Activated naive CD8-positive, alpha-beta T cell (primary cell): ENCODE results near the gene EVI2B.
"Not testable (repeated sequence)": the region's sequence is repeated elsewhere in the genome, so short reads cannot be mapped to it uniquely, and the experiment has no call there.

Source experiments
- H3K27ac Mint-ChIP-seq: one replicate; pipeline ENCODE4 v1.8.0; 2021; ENCODE audit warnings: mixed read lengths
- H3K27me3 Mint-ChIP-seq: one replicate; pipeline ENCODE4 v1.8.0; 2021; ENCODE audit warnings: mixed read lengths
- H3K36me3 Mint-ChIP-seq: one replicate; pipeline ENCODE4 v1.8.0; 2021; ENCODE audit warnings: mixed read lengths
- H3K4me1 Mint-ChIP-seq: one replicate; pipeline ENCODE4 v1.8.0; 2021; ENCODE audit warnings: low read depth, mixed read lengths
- H3K4me3 Mint-ChIP-seq: one replicate; pipeline ENCODE4 v1.8.0; 2021; ENCODE audit warnings: mild to moderate bottlenecking, mixed read lengths
- H3K9me3 Mint-ChIP-seq: one replicate; pipeline ENCODE4 v1.8.0; 2021; ENCODE audit warnings: low read depth, mixed read lengths

Gene EVI2B

DNA sequence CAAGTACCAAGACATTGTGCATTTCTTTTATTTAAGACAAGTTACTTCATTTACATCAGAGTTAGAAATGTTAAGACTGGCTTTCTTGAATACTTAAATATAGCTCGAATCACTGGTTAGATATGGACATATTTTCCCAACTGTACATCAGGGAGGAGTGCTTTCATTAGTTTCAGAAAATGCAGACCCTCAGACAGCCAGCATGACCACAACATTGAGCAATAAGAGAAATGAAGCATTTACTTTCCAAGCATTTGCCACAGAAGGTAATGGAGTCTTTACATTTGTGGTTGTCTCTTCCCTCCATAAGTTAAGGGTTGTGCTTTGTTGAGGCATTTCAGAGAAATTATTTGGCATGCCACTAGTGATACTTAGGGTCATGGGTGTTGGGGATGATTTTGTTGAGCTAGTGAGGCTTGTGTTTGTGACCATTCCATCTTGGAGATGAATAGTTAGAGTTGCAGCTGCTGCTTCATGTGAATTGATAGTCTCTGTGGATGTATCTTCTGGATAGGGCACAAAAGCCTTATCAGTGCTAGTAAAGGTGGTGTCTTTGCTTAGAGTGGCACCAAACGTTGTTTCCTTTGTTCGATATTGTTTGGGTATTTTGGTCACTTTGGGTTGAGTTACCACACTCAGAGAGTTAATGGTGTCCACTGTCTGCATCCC is 18.9 kb downstream of the EVI2B start:
- no peaks in the 10 kb centered on the region for H3K9me3 Mint-ChIP-seq
- peaks cover 15% of the 10 kb centered on the region for H3K4me1 Mint-ChIP-seq
- no peak overlapping the region for H3K27ac Mint-ChIP-seq
- no peaks in the 10 kb centered on the region for H3K27me3 Mint-ChIP-seq
- no peak overlapping the region for H3K4me3 Mint-ChIP-seq
- H3K36me3 Mint-ChIP-seq, result peaks cover 4% of the 10 kb centered on the region

DNA sequence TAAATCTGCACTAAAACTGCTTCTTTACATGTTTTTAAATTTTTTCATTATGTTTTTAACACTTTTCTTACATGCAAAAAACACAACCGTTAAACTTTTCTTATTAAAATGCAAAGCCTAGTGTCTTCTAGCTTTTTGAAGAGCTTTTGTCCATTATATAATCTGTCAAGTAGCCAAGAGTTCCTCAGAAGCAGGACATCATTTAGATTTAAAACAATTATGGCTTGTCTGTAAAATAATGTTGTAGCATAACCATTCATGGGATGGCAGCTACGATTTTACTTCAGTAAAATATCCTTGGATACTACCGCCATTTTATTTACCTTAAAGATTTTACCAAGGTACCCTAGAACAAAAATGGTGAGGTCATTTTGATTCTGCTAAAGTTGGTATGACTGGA is 19.6 kb downstream of the EVI2B start:
- no peaks in the 10 kb centered on the region for H3K9me3 Mint-ChIP-seq
- H3K27ac Mint-ChIP-seq, result no peak overlapping the region
- H3K27me3 Mint-ChIP-seq, result no peaks in the 10 kb centered on the region
- no peak overlapping the region for H3K4me3 Mint-ChIP-seq
- H3K36me3 Mint-ChIP-seq, result peaks cover 4% of the 10 kb centered on the region
- H3K4me1 Mint-ChIP-seq, result peaks cover 10% of the 10 kb centered on the region

DNA sequence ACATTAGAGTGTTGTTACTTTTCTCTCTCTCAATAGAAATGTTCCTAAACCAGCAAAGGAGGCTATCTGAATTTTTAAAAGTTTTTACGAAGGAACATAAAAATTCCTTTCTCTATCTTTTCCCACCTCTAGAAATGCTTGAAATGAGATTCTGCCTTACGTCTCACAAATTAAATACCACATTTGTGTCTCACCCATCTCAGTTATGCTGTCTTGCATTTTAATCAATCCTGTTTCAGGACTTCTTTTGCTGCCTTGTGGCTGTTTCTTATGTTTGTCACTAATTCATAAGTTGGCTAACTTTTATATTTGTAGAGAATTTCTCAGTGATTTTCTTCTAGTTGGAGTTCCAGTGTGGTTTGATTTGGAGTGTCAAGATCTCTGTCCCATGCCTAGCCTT is 20.3 kb downstream of the EVI2B start:
- Mint-ChIP-seq H3K27ac (no peak overlapping the region), H3K27me3 (no peaks in the 10 kb centered on the region), H3K4me3 (no peak overlapping the region), H3K9me3 (no peaks in the 10 kb centered on the region), H3K4me1 (peaks cover 16% of the 10 kb centered on the region), H3K36me3 (peaks cover 4% of the 10 kb centered on the region)

DNA sequence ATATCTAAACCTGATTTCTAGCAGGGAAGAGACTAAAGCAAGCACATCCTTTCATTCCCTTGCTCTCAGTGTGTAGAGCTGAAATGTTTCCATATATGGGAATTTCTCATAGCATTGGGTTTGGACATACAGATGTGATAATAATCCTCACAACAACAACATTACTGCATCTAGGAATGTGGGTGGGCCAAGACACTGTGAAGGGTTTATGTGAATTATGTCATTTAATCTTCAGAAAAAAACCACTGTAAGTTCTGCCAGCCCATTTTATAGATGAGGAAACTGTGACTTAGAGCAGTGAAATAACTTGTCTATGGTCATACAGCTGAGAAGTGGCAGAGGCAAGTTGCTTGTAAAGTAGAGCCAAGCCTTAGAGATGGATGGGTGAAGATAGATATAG is 22.0 kb downstream of the EVI2B start:
- H3K4me1 Mint-ChIP-seq, result peaks cover 23% of the 10 kb centered on the region
- no peaks in the 10 kb centered on the region for H3K9me3 Mint-ChIP-seq
- H3K36me3 Mint-ChIP-seq, result peaks cover 4% of the 10 kb centered on the region
- H3K4me3 Mint-ChIP-seq, result no peak overlapping the region
- H3K27me3 Mint-ChIP-seq, result no peaks in the 10 kb centered on the region
- H3K27ac Mint-ChIP-seq, result no peak overlapping the region

DNA sequence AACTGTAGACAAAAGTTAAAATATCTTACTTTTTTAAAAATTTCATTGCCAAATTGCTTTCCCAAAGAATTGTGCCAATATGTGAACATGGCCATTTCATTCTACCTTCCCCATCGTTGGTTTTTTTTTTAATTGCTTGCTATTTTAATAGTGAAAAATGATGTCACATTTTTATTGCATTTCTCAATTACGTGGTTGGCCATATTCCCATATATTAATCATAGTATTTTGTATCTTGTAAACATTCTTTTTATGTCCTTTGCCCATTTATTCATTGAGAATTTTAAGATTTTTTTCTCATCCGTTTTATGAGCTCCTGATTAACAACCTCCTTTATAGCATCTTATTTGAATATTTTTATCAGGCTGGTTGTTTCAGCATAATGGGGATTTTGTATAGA is 24.1 kb downstream of the EVI2B start:
- H3K27ac Mint-ChIP-seq, result no peak overlapping the region
- peaks cover 24% of the 10 kb centered on the region for H3K4me1 Mint-ChIP-seq
- H3K4me3 Mint-ChIP-seq, result no peak overlapping the region
- no peaks in the 10 kb centered on the region for H3K27me3 Mint-ChIP-seq
- H3K36me3 Mint-ChIP-seq, result peaks cover 4% of the 10 kb centered on the region
- no peaks in the 10 kb centered on the region for H3K9me3 Mint-ChIP-seq

DNA sequence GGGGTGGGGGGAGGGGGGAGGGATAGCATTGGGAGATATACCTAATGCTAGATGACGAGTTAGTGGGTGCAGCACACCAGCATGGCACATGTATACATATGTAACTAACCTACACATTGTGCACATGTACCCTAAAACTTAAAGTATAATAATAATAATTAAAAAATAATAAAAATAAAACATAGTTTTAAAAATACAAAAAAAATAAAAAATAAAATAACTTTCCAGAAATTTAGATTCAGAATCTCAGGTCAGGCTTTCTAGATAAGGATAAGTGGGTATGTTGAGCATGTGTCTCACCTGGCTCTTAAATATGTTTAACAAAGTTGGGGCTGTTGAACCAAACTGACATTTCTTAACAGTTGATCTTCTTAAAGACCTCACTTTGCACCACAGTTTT is 25.9 kb downstream of the EVI2B start:
- peaks cover 24% of the 10 kb centered on the region for H3K4me1 Mint-ChIP-seq
- not testable (repeated sequence) for H3K9me3 Mint-ChIP-seq

DNA sequence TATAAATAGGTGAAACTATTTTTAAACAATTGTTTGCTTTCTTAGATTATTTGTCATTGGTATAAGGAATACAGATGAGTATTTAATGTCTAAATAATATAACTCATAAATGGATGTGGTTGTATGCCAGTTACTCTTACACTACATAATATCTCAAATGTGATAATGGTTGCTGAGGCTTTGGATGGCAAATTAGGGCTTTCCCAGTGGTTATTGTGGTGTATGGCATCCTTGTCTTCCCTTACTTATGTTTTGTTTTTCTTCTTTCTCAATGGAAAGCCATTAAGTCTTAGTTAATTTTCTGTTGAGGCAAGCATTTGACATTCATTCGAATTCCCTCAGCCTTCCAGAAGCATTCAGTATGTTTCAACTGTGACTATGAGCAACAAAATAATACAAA is 27.3 kb downstream of the EVI2B start:
- peaks cover 24% of the 10 kb centered on the region for H3K4me1 Mint-ChIP-seq
- H3K9me3 Mint-ChIP-seq, result no peaks in the 10 kb centered on the region
- H3K27ac Mint-ChIP-seq, result no peak overlapping the region
- H3K36me3 Mint-ChIP-seq, result no peaks in the 10 kb centered on the region
- no peak overlapping the region for H3K4me3 Mint-ChIP-seq
- H3K27me3 Mint-ChIP-seq, result no peaks in the 10 kb centered on the region

More for the DNA sequence above, 25.9 kb downstream of the EVI2B start:
- H3K4me3 Mint-ChIP-seq, H3K27ac Mint-ChIP-seq, H3K27me3 Mint-ChIP-seq, H3K36me3 Mint-ChIP-seq: not testable (repeated sequence)

DNA sequence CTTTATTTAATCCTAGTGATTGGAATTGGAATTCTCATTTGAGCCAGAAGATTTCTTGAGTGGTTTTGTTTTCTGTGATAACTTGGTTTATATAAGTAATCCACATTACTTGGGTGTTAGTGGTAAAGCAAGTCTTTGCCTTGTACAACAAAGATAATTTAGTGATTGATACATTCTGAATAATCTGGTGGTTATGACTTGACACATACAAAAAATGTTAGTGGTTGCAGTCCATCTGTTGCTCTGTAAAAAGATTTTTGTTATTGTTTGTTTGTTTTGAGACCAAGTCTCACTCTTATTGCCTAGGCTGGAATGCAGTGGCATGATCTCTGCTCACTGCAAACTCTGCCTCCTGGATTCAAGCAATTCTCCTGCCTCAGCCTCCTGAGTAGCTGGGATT is 30.0 kb downstream of the EVI2B start:
- no peak overlapping the region for H3K4me3 Mint-ChIP-seq
- H3K27me3 Mint-ChIP-seq, result no peaks in the 10 kb centered on the region
- peaks cover 11% of the 10 kb centered on the region for H3K4me1 Mint-ChIP-seq

DNA sequence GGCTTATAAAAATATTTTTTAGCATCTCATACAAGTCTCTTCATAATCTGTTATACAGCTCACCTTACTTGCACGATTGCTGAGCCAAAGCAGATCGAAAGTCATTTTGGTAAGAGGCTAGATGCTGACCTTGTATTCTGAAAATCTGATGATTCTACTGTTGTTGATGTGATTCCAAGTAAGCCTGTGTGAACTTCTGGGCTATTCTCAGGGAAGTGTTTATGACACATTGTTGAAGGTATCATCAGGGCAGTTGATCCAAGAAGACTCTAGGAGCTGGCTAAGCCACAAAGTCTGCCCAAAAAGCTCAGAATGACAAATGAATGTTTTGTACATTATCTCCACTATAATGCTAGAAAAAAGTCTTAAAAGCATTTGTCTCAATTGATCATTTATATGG is 32.8 kb downstream of the EVI2B start:
- Mint-ChIP-seq H3K27me3 (no peaks in the 10 kb centered on the region), H3K4me3 (no peak overlapping the region), H3K9me3 (no peaks in the 10 kb centered on the region), H3K4me1 (no peaks in the 10 kb centered on the region), H3K27ac (no peak overlapping the region), H3K36me3 (peaks cover 3% of the 10 kb centered on the region)

More for the DNA sequence above, 30.0 kb downstream of the EVI2B start:
- H3K36me3 Mint-ChIP-seq, result no peaks in the 10 kb centered on the region
- no peaks in the 10 kb centered on the region for H3K9me3 Mint-ChIP-seq
- no peak overlapping the region for H3K27ac Mint-ChIP-seq

DNA sequence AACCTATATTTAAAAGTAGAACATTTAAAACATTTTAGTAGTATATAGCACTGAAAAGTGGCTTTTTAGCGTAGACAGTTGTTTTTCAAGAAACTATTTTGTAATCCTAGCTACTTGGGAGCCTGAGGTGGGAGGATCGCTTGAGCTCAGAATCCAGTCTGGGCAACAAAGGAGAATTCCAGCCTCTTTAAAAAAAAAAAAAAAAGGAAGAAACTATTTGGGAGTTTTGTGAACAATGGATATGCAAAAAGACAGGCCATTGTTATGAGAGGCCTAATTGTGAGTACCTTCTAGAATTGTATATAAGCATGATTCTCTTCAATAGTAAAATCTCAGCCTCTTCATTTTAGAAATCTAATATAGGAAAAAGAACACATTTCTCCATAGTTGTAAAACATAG is 34.5 kb downstream of the EVI2B start:
- Mint-ChIP-seq H3K27ac (no peak overlapping the region), H3K36me3 (peaks cover 5% of the 10 kb centered on the region), H3K27me3 (no peaks in the 10 kb centered on the region), H3K4me1 (no peaks in the 10 kb centered on the region), H3K4me3 (no peak overlapping the region), H3K9me3 (no peaks in the 10 kb centered on the region)

DNA sequence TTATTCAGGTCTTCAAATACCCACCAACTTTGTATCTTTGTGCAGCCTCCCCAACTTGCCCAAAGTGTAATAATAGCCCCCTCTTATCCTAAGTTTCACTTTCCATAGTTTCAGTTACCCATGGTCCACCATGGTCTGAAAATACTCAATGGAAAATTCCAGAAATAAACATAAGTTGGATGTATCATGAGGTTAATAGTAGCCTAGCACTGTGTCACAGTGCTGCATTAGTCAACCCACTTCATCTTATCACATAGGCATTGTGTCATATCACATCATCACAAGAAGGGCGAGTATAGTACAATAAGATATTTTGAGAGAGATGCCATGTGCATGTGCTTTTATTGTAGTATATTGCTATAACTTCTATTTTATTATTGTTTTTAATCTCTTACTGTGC is 38.7 kb downstream of the EVI2B start:
- Mint-ChIP-seq H3K36me3 (peaks cover 11% of the 10 kb centered on the region), H3K4me1 (no peaks in the 10 kb centered on the region), H3K4me3 (no peak overlapping the region), H3K9me3 (no peaks in the 10 kb centered on the region), H3K27me3 (no peaks in the 10 kb centered on the region), H3K27ac (no peak overlapping the region)

DNA sequence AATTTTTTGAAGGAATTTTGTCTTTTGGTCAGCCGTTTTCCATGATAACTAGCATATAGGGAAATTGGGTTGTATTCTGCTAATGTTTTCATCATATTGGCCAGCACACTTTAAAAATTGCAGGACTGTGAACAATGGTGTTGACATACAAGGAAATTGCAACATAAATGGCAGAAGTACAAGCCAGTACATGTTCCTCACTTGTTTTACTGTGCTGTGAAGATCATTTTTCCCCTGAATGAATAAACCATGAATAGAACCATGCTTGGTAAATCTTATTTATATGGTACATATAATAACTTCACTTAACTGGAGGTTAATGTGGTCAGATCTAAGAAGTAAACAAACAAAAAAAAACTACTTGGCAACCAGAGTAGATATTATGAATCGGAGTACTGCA is 39.6 kb downstream of the EVI2B start:
- Mint-ChIP-seq H3K4me3 (no peak overlapping the region), H3K9me3 (no peaks in the 10 kb centered on the region), H3K4me1 (no peaks in the 10 kb centered on the region), H3K27me3 (no peaks in the 10 kb centered on the region), H3K36me3 (peaks cover 11% of the 10 kb centered on the region), H3K27ac (no peak overlapping the region)

DNA sequence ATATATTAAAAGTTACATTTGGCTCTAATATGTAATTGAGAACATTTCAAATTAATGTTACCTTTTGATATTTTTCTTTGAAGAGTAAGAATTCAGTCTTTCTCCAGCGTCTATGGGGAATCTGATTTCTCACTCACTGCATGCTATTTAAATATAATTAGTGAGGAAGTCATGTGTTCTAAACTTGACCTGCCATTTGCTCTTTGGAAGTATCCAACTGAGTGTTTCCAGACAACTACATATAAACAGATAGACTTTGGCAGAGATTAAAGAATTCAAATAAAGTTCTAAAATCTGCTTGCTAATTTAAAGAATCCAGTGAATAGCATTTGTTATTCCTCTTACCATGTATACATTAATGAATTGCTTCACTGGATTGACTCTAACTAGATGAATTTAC is 40.3 kb downstream of the EVI2B start:
- Mint-ChIP-seq H3K27me3 (no peaks in the 10 kb centered on the region), H3K4me3 (no peak overlapping the region), H3K36me3 (peaks cover 15% of the 10 kb centered on the region), H3K9me3 (no peaks in the 10 kb centered on the region), H3K27ac (no peak overlapping the region), H3K4me1 (no peaks in the 10 kb centered on the region)

DNA sequence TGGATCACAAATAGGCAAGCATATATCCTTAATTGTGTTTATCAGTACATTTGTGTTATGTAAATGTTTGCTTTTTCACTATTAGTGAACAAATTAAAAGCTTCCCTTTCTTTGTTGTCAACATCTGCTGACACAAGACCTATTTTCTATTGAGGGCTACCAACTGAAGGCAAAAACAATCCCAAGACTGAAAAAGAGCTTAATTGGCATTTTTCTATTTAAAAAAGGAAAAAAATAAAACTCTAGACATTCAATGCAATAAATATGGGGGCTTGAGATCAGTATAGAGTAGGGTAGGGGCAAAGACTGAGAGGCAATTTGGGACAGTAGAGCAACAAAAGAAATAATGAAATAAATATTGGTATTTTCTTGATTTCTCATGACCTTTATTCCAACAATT is 41.1 kb downstream of the EVI2B start:
- H3K36me3 Mint-ChIP-seq, result peaks cover 16% of the 10 kb centered on the region
- no peaks in the 10 kb centered on the region for H3K4me1 Mint-ChIP-seq
- H3K4me3 Mint-ChIP-seq, result no peak overlapping the region
- no peaks in the 10 kb centered on the region for H3K27me3 Mint-ChIP-seq
- no peaks in the 10 kb centered on the region for H3K9me3 Mint-ChIP-seq
- no peak overlapping the region for H3K27ac Mint-ChIP-seq

DNA sequence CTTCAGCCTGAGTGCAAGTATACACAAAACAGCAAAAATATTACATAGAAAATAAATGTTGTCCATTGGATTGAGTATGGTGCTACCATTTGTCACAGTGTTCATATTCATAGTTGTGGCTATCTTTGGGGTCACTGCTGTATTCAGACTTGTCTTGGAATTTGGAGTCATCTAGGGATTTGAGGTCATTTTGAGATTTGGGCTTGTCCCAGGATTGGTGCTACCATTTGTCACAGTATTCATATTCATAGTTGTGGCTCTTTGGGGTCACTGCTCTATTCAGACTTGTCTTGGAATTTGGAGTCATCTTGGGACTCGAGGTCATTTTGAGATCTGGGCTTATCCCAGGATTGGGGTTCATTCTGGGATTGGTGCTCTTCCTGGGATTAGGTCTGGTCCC is 41.6 kb downstream of the EVI2B start:
- Mint-ChIP-seq H3K27me3 (no peaks in the 10 kb centered on the region), H3K36me3 (peaks cover 17% of the 10 kb centered on the region), H3K27ac (no peak overlapping the region), H3K9me3 (no peaks in the 10 kb centered on the region), H3K4me1 (no peaks in the 10 kb centered on the region), H3K4me3 (no peak overlapping the region)

DNA sequence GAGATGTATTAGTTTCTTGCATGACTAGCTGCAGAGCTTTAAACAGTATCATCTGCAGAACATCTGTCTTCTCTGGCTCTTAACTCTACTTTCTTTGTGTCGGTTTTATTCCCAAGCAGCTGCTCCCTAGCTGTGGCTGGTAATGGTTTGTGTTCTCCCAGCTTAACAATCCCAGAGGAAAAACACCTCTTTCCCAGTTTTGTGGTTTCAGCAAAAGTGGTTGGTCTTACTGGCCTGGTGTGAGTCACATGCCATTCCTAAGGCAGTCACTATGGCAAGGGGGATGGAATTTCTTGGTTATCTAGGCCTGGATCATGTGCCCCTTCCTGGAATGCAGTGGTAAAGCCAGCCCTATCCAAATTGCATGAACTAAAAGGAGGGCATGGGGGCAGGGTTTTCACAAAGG is 44.3 kb downstream of the EVI2B start:
- Mint-ChIP-seq H3K27me3 (no peaks in the 10 kb centered on the region), H3K9me3 (no peaks in the 10 kb centered on the region), H3K4me3 (no peak overlapping the region), H3K4me1 (peaks cover 3% of the 10 kb centered on the region), H3K36me3 (peaks cover 17% of the 10 kb centered on the region), H3K27ac (no peak overlapping the region)
